GM12864 (cell line): ENCODE data around the gene PRKCZ.
"Not testable (repeated sequence)": the region's sequence is repeated elsewhere in the genome, so short reads cannot be mapped to it uniquely, and the experiment has no call there.

Experiments used
- DNase-seq: peaks from one replicate; pipeline ENCODE4 v3.0.0-alpha.2; 2011; ENCODE audit warnings: low read depth
- H3K4me3 ChIP-seq: 2 replicates; pipeline ENCODE4 v1.5.1; 2011; ENCODE audit warnings: mild to moderate bottlenecking, low read depth, low read length, control low read depth
- CTCF ChIP-seq: IDR thresholded peaks from 2 replicates; pipeline ENCODE4 v1.5.1; 2011; ENCODE audit warnings: low read depth, mild to moderate bottlenecking, moderate library complexity, low read length, control low read depth, inconsistent platforms; ENCODE audit errors: missing control alignments

Gene PRKCZ

GRCh38 chr1:2136386-2137235 lies 86.4 kb downstream of the PRKCZ start:
- H3K4me3 ChIP-seq, result no peak overlapping the region
- DNase-seq, result no peak
- no peak for TF ChIP-seq CTCF

GRCh38 chr1:2137257-2138121 lies 87.3 kb downstream of the PRKCZ start:
- H3K4me3 ChIP-seq, result no peak overlapping the region
- DNase-seq, result no peak
- no peak for TF ChIP-seq CTCF

- not testable (repeated sequence) for DNase-seq, H3K4me3 ChIP-seq
Observed at GRCh38 chr1:2139156-2139555, 88.9 kb downstream of the PRKCZ start.

GRCh38 chr1:2141025-2141424 lies 90.8 kb downstream of the PRKCZ start:
- DNase-seq, result no peak
- TF ChIP-seq CTCF, result no peak
- no peak overlapping the region for H3K4me3 ChIP-seq

GRCh38 chr1:2143814-2144500 lies 93.7 kb downstream of the PRKCZ start:
- H3K4me3 ChIP-seq, result no peak overlapping the region
- no peak for DNase-seq
- TF ChIP-seq CTCF, result no peak

GRCh38 chr1:2144501-2145090 lies 94.4 kb downstream of the PRKCZ start:
- TF ChIP-seq CTCF, result no peak
- no peak for DNase-seq
- H3K4me3 ChIP-seq, result no peak overlapping the region
